ENCODE data around the gene KRTAP5-5. TPM values are rescaled to one million over a fixed set of nuclear protein-coding genes. Genes with fewer than 3 reads are reported as not detected.
"Not testable (repeated sequence)": the region's sequence is repeated elsewhere in the genome, so short reads cannot be mapped to it uniquely, and the experiment has no call there.

The KRTAP5-5 gene, protein sequence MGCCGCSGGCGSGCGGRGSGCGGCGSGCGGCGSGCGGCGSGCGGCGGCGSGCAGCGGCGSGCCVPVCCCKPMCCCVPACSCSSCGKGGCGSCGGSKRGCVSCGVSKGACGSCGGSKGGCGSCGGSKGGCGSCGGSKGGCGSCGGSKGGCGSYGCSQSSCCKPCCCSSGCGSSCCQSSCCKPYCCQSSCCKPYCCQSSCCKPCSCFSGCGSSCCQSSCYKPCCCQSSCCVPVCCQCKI
- not detected for polyA plus RNA-seq

DNA sequence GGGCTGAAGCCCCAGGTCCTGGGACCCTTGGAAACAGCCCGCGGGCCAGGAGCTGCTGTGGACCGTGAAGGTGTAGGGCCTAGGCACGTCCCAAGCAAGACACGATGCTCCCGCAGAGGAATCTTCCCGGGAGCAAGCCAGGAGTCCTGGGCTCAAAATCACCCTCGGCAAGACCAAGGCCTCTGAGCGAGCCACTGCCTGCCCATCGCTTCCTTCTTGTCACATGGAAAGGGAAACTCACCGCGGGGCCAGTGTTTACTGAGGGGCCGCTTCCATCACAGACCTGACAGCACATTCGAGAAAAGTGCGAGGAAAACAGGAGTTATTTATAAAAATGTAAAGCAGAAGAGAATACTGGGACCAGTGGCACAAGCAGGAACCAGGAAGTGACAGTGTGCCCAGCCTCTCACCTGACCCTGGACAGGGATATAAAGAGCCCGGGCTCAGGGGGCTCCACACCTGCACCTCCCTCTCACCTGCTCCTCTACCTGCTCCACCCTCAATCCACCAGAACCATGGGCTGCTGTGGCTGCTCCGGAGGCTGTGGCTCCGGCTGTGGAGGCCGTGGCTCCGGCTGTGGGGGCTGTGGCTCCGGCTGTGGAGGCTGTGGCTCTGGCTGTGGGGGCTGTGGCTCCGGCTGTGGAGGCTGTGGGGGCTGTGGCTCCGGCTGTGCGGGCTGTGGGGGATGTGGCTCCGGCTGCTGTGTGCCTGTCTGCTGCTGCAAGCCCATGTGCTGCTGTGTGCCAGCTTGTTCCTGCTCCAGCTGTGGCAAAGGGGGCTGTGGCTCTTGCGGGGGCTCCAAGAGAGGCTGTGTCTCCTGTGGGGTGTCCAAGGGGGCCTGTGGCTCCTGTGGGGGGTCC is at the start of gene KRTAP5-5:
Gene KRTAP5-5 (plus strand): TSS at position 450 of the 860 bp plus-strand sequence. CDS start 66 bp downstream, at position 516.
- peaks cover 0 to 3% of the 10 kb centered on the region in 2 donors for H3K27me3 ChIP-seq (ENCODE audit: control insufficient read depth in 1 of 2, insufficient read depth in 2 of 2, low read length in 2 of 2)
- 69 to 72% methylated on average over 24 to 25 of the region's 26 CpGs for WGBS, 2 donors

DNA sequence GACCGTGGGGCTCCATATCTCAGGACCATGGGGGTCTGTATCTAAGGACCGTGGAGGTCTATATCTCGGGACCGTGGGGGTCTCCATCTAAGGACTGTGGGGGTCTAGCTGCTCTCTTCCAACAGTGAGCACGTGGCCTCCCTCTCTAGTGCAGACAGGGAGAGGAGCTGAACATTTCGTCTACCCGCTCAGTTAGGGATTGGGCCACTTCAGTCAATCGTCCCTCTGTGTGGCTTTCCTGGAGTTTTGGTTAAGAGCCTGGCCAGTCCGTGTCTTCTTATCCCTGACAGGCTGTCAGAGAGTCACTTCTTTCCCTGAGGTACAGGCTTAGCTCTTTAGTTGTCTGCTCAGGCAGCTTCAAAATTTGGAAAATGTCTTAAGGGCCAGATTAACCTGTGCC is 47.6 kb upstream of the KRTAP5-5 start:
- Histone ChIP-seq H3K27ac (ENCODE audit: low read depth in 2 of 2, low read length in 1 of 2) (no peak overlapping the region), H3K4me1 (ENCODE audit: control insufficient read depth in 2 of 2, insufficient read depth in 2 of 2, low read length in 1 of 2) (no peaks in the 10 kb centered on the region), H3K27me3 (ENCODE audit: control insufficient read depth in 1 of 2, insufficient read depth in 2 of 2, low read length in 2 of 2) (no peaks in the 10 kb centered on the region), H3K36me3 (ENCODE audit: control insufficient read depth in 2 of 2, insufficient read depth in 2 of 2, low read length in 1 of 2) (no peaks in the 10 kb centered on the region), H3K9me3 (ENCODE audit: control insufficient read depth in 2 of 2, insufficient read depth in 1 of 2, low read depth in 1 of 2, low read length in 1 of 2) (peaks cover 4 to 7% of the 10 kb centered on the region in 2 donors), H3K4me3 (ENCODE audit: low read depth in 1 of 2, low read length in 2 of 2) (no peak overlapping the region)
- 83 to 84% methylated on average over 9 of the region's 9 CpGs for WGBS, 2 donors

More for the DNA sequence above, at the start of gene KRTAP5-5:
- Histone ChIP-seq H3K27ac (ENCODE audit: low read depth in 2 of 2, low read length in 1 of 2) (no peak within 1 kb of the TSS), H3K36me3 (ENCODE audit: control insufficient read depth in 2 of 2, insufficient read depth in 2 of 2, low read length in 1 of 2) (no peaks in the 10 kb centered on the region), H3K9me3 (ENCODE audit: control insufficient read depth in 2 of 2, insufficient read depth in 1 of 2, low read depth in 1 of 2, low read length in 1 of 2) (peaks cover 0 to 4% of the 10 kb centered on the region in 2 donors), H3K4me1 (ENCODE audit: control insufficient read depth in 2 of 2, insufficient read depth in 2 of 2, low read length in 1 of 2) (peaks cover 0 to 3% of the 10 kb centered on the region in 2 donors), H3K4me3 (ENCODE audit: low read depth in 1 of 2, low read length in 2 of 2) (no peak within 1 kb of the TSS)

DNA sequence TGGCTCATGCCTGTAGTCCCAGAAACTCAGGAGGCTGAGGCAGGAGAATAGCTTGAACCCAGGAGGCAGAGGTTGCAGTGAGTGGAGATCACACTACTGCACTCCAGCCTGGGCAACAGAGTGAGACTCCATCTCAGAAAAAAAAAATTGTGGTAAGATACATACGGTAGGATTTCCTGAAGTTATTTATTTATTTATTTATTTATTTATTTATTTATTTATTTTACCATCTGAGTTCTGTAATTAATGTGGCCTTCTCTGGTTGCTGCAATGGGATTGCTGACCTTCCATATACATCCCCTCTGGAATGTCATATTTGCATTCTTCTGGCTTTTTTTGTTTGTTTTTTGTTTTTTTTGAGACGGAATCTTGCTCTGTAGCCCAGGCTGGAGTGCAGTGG is 46.7 kb upstream of the KRTAP5-5 start:
- not testable (repeated sequence) for H3K27me3 ChIP-seq (ENCODE audit: control insufficient read depth in 1 of 2, insufficient read depth in 2 of 2, low read length in 2 of 2); H3K9me3 ChIP-seq (ENCODE audit: control insufficient read depth in 2 of 2, insufficient read depth in 1 of 2, low read depth in 1 of 2, low read length in 1 of 2); H3K4me1 ChIP-seq (ENCODE audit: control insufficient read depth in 2 of 2, insufficient read depth in 2 of 2, low read length in 1 of 2); H3K36me3 ChIP-seq (ENCODE audit: control insufficient read depth in 2 of 2, insufficient read depth in 2 of 2, low read length in 1 of 2); H3K27ac ChIP-seq (ENCODE audit: low read depth in 2 of 2, low read length in 1 of 2); H3K4me3 ChIP-seq (ENCODE audit: low read depth in 1 of 2, low read length in 2 of 2)
- 71 to 82% methylated on average over 2 of the region's 2 CpGs for WGBS, 2 donors

DNA sequence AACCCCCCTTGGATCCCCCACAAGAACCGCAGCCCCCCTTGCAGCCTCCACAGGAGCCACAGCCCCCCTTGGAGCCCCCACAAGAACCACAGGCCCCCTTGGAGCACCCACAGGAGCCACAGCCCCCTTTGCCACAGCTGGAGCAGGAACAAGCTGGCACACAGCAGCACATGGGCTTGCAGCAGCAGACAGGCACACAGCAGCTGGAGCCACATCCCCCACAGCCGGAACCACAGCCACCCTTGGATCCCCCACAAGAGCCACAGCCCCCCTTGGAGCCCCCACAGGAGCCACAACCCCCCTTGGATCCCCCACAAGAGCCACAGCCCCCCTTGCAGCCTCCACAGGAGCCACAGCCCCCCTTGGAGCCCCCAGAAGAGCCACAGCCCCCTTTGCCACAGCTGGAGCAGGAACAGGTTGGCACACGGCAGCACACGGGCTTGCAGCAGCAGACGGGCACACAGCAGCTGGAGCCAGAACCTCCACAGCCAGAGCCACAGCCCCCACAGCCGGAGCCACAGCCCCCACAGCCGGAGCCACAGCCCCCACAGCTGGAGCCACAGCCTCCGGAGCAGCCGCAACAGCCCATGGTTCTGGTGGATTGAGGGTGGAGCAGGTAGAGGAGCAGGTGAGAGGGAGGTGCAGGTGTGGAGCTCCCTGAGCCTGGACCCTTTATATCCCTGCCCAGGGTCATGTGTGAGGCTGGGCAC is 44.8 kb upstream of the KRTAP5-5 start, which contains the start of gene KRTAP5-1:
Gene KRTAP5-1 (minus strand): TSS at position 623 of the 710 bp plus-strand sequence. CDS start 34 bp downstream, at position 589.
- 62 to 72% methylated on average over 9 of the region's 9 CpGs for WGBS, 2 donors
- not testable (repeated sequence) for H3K9me3 ChIP-seq (ENCODE audit: control insufficient read depth in 2 of 2, insufficient read depth in 1 of 2, low read depth in 1 of 2, low read length in 1 of 2); H3K27me3 ChIP-seq (ENCODE audit: control insufficient read depth in 1 of 2, insufficient read depth in 2 of 2, low read length in 2 of 2); H3K4me1 ChIP-seq (ENCODE audit: control insufficient read depth in 2 of 2, insufficient read depth in 2 of 2, low read length in 1 of 2); H3K4me3 ChIP-seq (ENCODE audit: low read depth in 1 of 2, low read length in 2 of 2); H3K36me3 ChIP-seq (ENCODE audit: control insufficient read depth in 2 of 2, insufficient read depth in 2 of 2, low read length in 1 of 2); H3K27ac ChIP-seq (ENCODE audit: low read depth in 2 of 2, low read length in 1 of 2)

DNA sequence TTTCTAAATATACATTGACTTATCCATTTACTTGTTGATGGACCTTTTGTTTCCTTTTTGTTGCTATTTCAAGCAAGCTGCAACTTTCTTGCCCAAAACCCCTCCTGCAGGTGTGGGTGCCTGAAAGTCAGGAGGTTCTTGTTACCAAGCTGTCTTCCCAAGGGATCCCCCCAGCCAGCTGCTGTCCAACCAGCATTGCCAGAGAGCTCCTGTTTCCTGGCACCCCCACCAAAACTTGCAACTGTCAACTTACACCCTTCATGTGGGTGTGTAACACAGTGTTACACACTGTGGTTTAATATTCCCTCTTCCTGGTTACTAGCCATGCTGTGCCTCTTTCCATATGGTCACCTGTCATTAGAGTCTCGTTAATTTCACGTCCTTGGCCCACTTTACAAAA is 42.9 kb upstream of the KRTAP5-5 start:
- Histone ChIP-seq H3K4me1 (ENCODE audit: control insufficient read depth in 2 of 2, insufficient read depth in 2 of 2, low read length in 1 of 2) (no peaks in the 10 kb centered on the region), H3K27ac (ENCODE audit: low read depth in 2 of 2, low read length in 1 of 2) (no peak overlapping the region), H3K36me3 (ENCODE audit: control insufficient read depth in 2 of 2, insufficient read depth in 2 of 2, low read length in 1 of 2) (no peaks in the 10 kb centered on the region), H3K9me3 (ENCODE audit: control insufficient read depth in 2 of 2, insufficient read depth in 1 of 2, low read depth in 1 of 2, low read length in 1 of 2) (no peaks in the 10 kb centered on the region), H3K4me3 (ENCODE audit: low read depth in 1 of 2, low read length in 2 of 2) (no peak overlapping the region), H3K27me3 (ENCODE audit: control insufficient read depth in 1 of 2, insufficient read depth in 2 of 2, low read length in 2 of 2) (peaks cover 0 to 3% of the 10 kb centered on the region in 2 donors)
- 72 to 78% methylated on average over 2 of the region's 2 CpGs for WGBS, 2 donors

DNA sequence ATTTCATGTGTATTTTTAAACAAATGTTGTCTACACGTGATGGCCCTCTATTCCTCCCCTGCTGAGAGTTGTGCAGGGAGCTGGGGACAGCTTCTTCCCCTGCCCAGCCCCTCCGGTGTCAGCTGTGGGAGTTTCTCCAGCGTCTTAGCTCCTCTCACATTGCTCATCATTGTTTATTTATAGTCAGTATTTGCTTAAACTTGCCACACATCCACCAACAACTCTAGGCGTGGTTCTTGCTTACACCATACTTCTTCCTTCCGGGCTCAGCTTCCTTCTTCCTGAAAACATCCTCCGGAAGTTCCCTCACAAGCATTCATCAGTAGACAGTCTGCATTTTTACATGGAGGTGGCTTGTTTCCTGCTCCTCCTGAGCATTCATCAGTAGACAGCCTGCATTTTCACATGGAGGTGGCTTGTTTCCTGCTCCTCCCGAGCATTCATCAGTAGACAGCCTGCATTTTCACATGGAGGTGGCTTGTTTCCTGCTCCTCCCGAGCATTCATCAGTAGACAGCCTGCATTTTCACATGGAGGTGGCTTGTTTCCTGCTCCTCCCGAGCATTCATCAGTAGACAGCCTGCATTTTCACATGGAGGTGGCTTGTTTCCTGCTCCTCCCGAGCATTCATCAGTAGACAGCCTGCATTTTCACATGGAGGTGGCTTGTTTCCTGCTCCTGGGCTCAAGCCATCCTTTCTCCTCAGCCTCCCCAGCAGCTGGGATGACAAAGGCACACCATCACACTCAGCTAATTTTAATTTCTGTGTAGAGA is 40.2 kb upstream of the KRTAP5-5 start:
- not testable (repeated sequence) for H3K4me1 ChIP-seq (ENCODE audit: control insufficient read depth in 2 of 2, insufficient read depth in 2 of 2, low read length in 1 of 2); H3K4me3 ChIP-seq (ENCODE audit: low read depth in 1 of 2, low read length in 2 of 2); H3K9me3 ChIP-seq (ENCODE audit: control insufficient read depth in 2 of 2, insufficient read depth in 1 of 2, low read depth in 1 of 2, low read length in 1 of 2); H3K36me3 ChIP-seq (ENCODE audit: control insufficient read depth in 2 of 2, insufficient read depth in 2 of 2, low read length in 1 of 2); H3K27ac ChIP-seq (ENCODE audit: low read depth in 2 of 2, low read length in 1 of 2); H3K27me3 ChIP-seq (ENCODE audit: control insufficient read depth in 1 of 2, insufficient read depth in 2 of 2, low read length in 2 of 2)
- WGBS, 2 donors, result 19 to 28% methylated on average over 8 of the region's 10 CpGs

DNA sequence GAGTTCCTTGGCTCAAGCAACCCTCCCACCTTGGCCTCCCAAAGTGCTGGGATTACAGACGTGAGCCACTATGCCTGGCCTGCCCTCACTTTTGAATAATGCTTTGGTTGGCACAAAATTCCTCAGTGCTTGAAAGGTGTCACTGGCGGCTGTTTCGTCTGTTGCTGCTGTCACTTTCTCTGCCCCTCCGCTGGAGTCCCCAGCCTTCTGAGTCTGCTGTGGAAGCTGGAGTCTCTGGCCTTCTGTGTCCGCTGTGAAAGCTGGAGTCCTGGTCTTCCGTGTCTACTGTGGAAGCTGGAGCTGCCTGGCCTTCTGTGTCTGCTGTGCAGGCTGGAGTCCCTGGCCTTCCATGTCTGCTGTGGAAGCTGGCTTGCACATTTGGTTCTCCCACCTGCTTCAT is 39.6 kb upstream of the KRTAP5-5 start:
- no peak overlapping the region for H3K4me3 ChIP-seq (ENCODE audit: low read depth in 1 of 2, low read length in 2 of 2)
- peaks cover 0 to 3% of the 10 kb centered on the region in 2 donors for H3K27me3 ChIP-seq (ENCODE audit: control insufficient read depth in 1 of 2, insufficient read depth in 2 of 2, low read length in 2 of 2)
- H3K4me1 ChIP-seq (ENCODE audit: control insufficient read depth in 2 of 2, insufficient read depth in 2 of 2, low read length in 1 of 2), result no peaks in the 10 kb centered on the region
- no peak overlapping the region for H3K27ac ChIP-seq (ENCODE audit: low read depth in 2 of 2, low read length in 1 of 2)
- WGBS, 2 donors, result 91 to 92% methylated on average over 6 of the region's 6 CpGs
- no peaks in the 10 kb centered on the region for H3K36me3 ChIP-seq (ENCODE audit: control insufficient read depth in 2 of 2, insufficient read depth in 2 of 2, low read length in 1 of 2)
- no peaks in the 10 kb centered on the region for H3K9me3 ChIP-seq (ENCODE audit: control insufficient read depth in 2 of 2, insufficient read depth in 1 of 2, low read depth in 1 of 2, low read length in 1 of 2)

DNA sequence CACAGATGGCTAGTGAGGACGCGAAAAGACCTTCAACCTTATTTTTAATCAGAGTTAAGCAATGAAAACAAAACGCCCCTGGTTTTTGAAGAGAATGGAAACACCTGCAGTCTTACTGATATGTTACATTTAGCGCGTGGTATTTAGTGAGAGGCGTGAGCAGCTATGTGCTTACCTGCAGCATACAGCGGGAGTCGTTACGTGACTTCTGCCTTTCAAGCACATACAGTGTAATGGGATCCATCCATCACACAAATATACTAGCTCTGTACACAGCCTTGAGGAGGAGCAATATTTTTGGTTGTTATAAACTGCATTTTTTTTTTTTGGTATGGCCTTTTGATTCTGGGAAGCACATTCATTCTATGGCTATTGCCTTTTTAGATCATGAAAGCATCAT is 36.9 kb upstream of the KRTAP5-5 start:
- H3K27me3 ChIP-seq (ENCODE audit: control insufficient read depth in 1 of 2, insufficient read depth in 2 of 2, low read length in 2 of 2), result peaks cover 0 to 3% of the 10 kb centered on the region in 2 donors
- no peaks in the 10 kb centered on the region for H3K9me3 ChIP-seq (ENCODE audit: control insufficient read depth in 2 of 2, insufficient read depth in 1 of 2, low read depth in 1 of 2, low read length in 1 of 2)
- no peak overlapping the region for H3K4me3 ChIP-seq (ENCODE audit: low read depth in 1 of 2, low read length in 2 of 2)
- no peaks in the 10 kb centered on the region for H3K36me3 ChIP-seq (ENCODE audit: control insufficient read depth in 2 of 2, insufficient read depth in 2 of 2, low read length in 1 of 2)
- no peak overlapping the region for H3K27ac ChIP-seq (ENCODE audit: low read depth in 2 of 2, low read length in 1 of 2)
- WGBS, 2 donors, result 55 to 64% methylated on average over 9 of the region's 9 CpGs
- H3K4me1 ChIP-seq (ENCODE audit: control insufficient read depth in 2 of 2, insufficient read depth in 2 of 2, low read length in 1 of 2), result no peaks in the 10 kb centered on the region

DNA sequence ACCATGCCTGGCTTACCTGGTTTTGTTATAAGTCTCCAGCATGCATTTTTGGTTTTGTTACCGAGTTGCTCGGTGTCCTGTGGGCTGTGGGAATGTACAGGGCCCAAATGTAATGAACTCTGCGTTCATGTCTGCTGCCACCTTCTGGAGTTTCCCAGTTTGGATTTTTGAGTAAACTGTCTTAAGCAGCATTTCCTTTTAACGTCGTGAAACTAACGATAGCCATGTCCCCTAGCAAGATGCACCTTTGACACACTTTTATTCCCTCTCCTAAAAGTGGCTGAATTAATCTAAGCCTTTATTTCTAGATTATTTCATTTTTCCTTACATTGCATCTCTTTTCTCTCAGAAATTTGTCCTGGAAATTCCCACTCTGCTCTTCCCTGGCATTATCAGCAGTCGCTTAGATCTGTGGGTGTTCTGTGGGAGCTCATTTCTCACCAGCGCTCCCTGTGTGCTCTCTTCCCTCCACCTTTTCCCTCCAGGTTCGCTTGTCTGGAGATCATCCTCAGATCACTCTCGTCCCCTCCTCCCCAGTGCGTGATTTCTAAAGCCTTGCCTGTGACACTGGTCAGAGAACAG is 33.5 kb upstream of the KRTAP5-5 start:
- H3K9me3 ChIP-seq (ENCODE audit: control insufficient read depth in 2 of 2, insufficient read depth in 1 of 2, low read depth in 1 of 2, low read length in 1 of 2); H3K4me1 ChIP-seq (ENCODE audit: control insufficient read depth in 2 of 2, insufficient read depth in 2 of 2, low read length in 1 of 2); H3K27me3 ChIP-seq (ENCODE audit: control insufficient read depth in 1 of 2, insufficient read depth in 2 of 2, low read length in 2 of 2); H3K27ac ChIP-seq (ENCODE audit: low read depth in 2 of 2, low read length in 1 of 2); H3K4me3 ChIP-seq (ENCODE audit: low read depth in 1 of 2, low read length in 2 of 2); H3K36me3 ChIP-seq (ENCODE audit: control insufficient read depth in 2 of 2, insufficient read depth in 2 of 2, low read length in 1 of 2): not testable (repeated sequence)
- 58 to 59% methylated on average over 11 of the region's 11 CpGs for WGBS, 2 donors
